GM12878 (cell line): Measurements from ENCODE around the gene STARD13. TPM values are rescaled to one million over a fixed set of nuclear protein-coding genes. Genes with fewer than 3 reads are reported as not detected.

Experiments
- ATF2 ChIP-seq: IDR thresholded peaks from 2 replicates; pipeline ENCODE4 v1.6.1; 2012; ENCODE audit warnings: low read length, inconsistent platforms
- ELK1 ChIP-seq: IDR thresholded peaks from 2 replicates; pipeline ENCODE4 v1.6.1; 2012; ENCODE audit warnings: low read depth, low read length, improper control_type of control experiment
- IKZF2 ChIP-seq, 2 experiments: fragments of 450-650 bp; IDR thresholded peaks; 2 replicates each; pipeline ENCODE4 v1.6.1; 2017; ENCODE audit warnings: mild to moderate bottlenecking in 2 of 2, moderate library complexity in 2 of 2
- NR2C2 ChIP-seq: IDR thresholded peaks from 2 replicates; pipeline ENCODE4 v1.6.1; 2011; ENCODE audit warnings: borderline replicate concordance, low read depth; ENCODE audit not compliant: control insufficient read depth, insufficient read length
- ZBTB40 ChIP-seq: fragments of 450-650 bp; IDR thresholded peaks from 2 replicates; pipeline ENCODE4 v1.6.1; 2016; ENCODE audit warnings: mild to moderate bottlenecking, moderate library complexity, borderline replicate concordance
- polyA plus RNA-seq, 11 experiments: library from polyadenylated mRNA; depleted of rRNA in 4 of 11; unstranded in 6 of 11; stranded (reverse) in 5 of 11; fragments of >200 nt; fragmentation: Nextera tagmentation in 4 of 11; fragmentation: Illumina TruSeq in 1 of 11; extraction: Ambion mirVana in 4 of 11; extraction: Trizol in 1 of 11; gene quantifications; 1 replicate in 1 of 11; 2 replicates in 10 of 11; pipeline versions ENCODE4 v1.2.1 to v1.2.3, GENCODE V29; 2011 to 2016; ENCODE audit warnings: inconsistent platforms in 2 of 11, missing spikeins in 2 of 11, low read depth in 1 of 11
- total RNA-seq, 4 experiments: library from RNA; depleted of rRNA in 3 of 4; stranded (reverse); fragments of >200 nt in 3 of 4; fragmentation: Illumina TruSeq in 1 of 4; extraction: Trizol in 1 of 4; gene quantifications; 2 replicates each; pipeline versions ENCODE4 v1.2.1 to v1.2.3, GENCODE V29; 2013 to 2021

Gene STARD13
- total and polyA plus RNA-seq, 10 of the 15 experiments (the other 5 are each of a cell fraction or from before 2014, with no cell fraction given), result 4.0 to 41.6 (median 10.1) TPM

- TF ChIP-seq ZBTB40 (no peak), ELK1 (no peak), ATF2 (no peak), NR2C2 (no peak), IKZF2 (IDR thresholded peaks at IDR 0.05) (no peak)
Measured at GRCh38 chr13:33292712-33293111, 7.2 kb upstream of the STARD13 start (continued).
